H9 (cell line): ENCODE data around the gene WDR27. TPM values are rescaled to one million over a fixed set of nuclear protein-coding genes. Genes with fewer than 3 reads are reported as not detected.

Experiments used
- DNase-seq: peaks from one replicate; pipeline ENCODE4 v3.0.0-alpha.2; 2017
- H2AFZ ChIP-seq: one replicate; pipeline ENCODE4 v1.6.1; 2013; ENCODE audit warnings: mild to moderate bottlenecking, low read length, control low read depth, moderate library complexity
- H2AK5ac ChIP-seq: 2 replicates; pipeline ENCODE4 v1.6.1; 2013; ENCODE audit warnings: low read length, control low read depth, mixed read lengths; ENCODE audit not compliant: insufficient read length
- H2BK120ac ChIP-seq: one replicate; pipeline ENCODE4 v1.6.1; 2013; ENCODE audit warnings: low read depth, mild to moderate bottlenecking, low read length, control low read depth, inconsistent platforms; ENCODE audit not compliant: poor library complexity, severe bottlenecking
- H2BK12ac ChIP-seq: 2 replicates; pipeline ENCODE4 v1.6.1; 2013; ENCODE audit warnings: low read length, control low read depth, mixed read lengths, low read depth; ENCODE audit not compliant: insufficient read length
- H2BK15ac ChIP-seq: 2 replicates; pipeline ENCODE4 v1.6.1; 2013; ENCODE audit warnings: low read depth, low read length, control low read depth
- H2BK20ac ChIP-seq: one replicate; pipeline ENCODE4 v1.6.1; 2013; ENCODE audit warnings: low read depth, mild to moderate bottlenecking, low read length, control low read depth, inconsistent platforms; ENCODE audit not compliant: poor library complexity, severe bottlenecking
- H2BK5ac ChIP-seq: 2 replicates; pipeline ENCODE4 v1.6.1; 2013; ENCODE audit warnings: low read length, control low read depth, mixed read lengths; ENCODE audit not compliant: insufficient read length
- H3K14ac ChIP-seq: 2 replicates; pipeline ENCODE4 v1.6.1; 2013; ENCODE audit warnings: low read length, control low read depth; ENCODE audit not compliant: insufficient read depth
- H3K18ac ChIP-seq: 2 replicates; pipeline ENCODE4 v1.6.1; 2013; ENCODE audit warnings: low read depth, mild to moderate bottlenecking, mixed read lengths, low read length, control low read depth; ENCODE audit not compliant: insufficient read length
- H3K23ac ChIP-seq: 2 replicates; pipeline ENCODE4 v1.6.1; 2013; ENCODE audit warnings: low read length, control low read depth, mixed read lengths, low read depth; ENCODE audit not compliant: insufficient read length
- H3K23me2 ChIP-seq: 2 replicates; pipeline ENCODE4 v1.6.1; 2013; ENCODE audit warnings: low read depth, mild to moderate bottlenecking, mixed read lengths, low read length, control low read depth; ENCODE audit not compliant: insufficient read length, poor library complexity, severe bottlenecking
- H3K27ac ChIP-seq: 2 replicates; pipeline ENCODE4 v1.5.1; 2013; ENCODE audit warnings: low read length, control low read depth, mixed read lengths, low read depth; ENCODE audit not compliant: insufficient read length
- H3K27me3 ChIP-seq: 2 replicates; pipeline ENCODE4 v1.6.1; 2013; ENCODE audit warnings: low read length, control low read depth, inconsistent platforms; ENCODE audit not compliant: insufficient read depth
- H3K4ac ChIP-seq: 2 replicates; pipeline ENCODE4 v1.6.1; 2013; ENCODE audit warnings: low read depth, mild to moderate bottlenecking, control low read depth, inconsistent platforms, low read length, moderate library complexity
- H3K4me1 ChIP-seq: 2 replicates; pipeline ENCODE4 v1.6.1; 2013; ENCODE audit warnings: low read length, control low read depth, inconsistent platforms; ENCODE audit not compliant: insufficient read depth
- H3K4me2 ChIP-seq: 2 replicates; pipeline ENCODE4 v1.6.1; 2013; ENCODE audit warnings: low read length, control low read depth, mixed read lengths; ENCODE audit not compliant: insufficient read length, insufficient read depth
- H3K56ac ChIP-seq: 2 replicates; pipeline ENCODE4 v1.6.1; 2013; ENCODE audit warnings: low read depth, mild to moderate bottlenecking, mixed read lengths, low read length, control low read depth; ENCODE audit not compliant: insufficient read length
- H3K79me1 ChIP-seq: 2 replicates; pipeline ENCODE4 v1.6.1; 2013; ENCODE audit warnings: low read depth, mild to moderate bottlenecking, moderate library complexity, low read length, control low read depth, inconsistent platforms; ENCODE audit not compliant: insufficient read depth, poor library complexity, severe bottlenecking
- H3K79me2 ChIP-seq: 2 replicates; pipeline ENCODE4 v1.6.1; 2013; ENCODE audit warnings: low read length, control low read depth, inconsistent platforms; ENCODE audit not compliant: insufficient read depth
- H3K9ac ChIP-seq: 2 replicates; pipeline ENCODE4 v1.6.1; 2013; ENCODE audit warnings: low read length, control low read depth, mixed read lengths; ENCODE audit not compliant: insufficient read length; ENCODE audit errors: extremely low read depth
- H3K9me3 ChIP-seq: one replicate; pipeline ENCODE4 v1.6.1; 2013; ENCODE audit warnings: low read depth, low read length, inconsistent platforms; ENCODE audit not compliant: control insufficient read depth
- H3T11ph ChIP-seq: one replicate; pipeline ENCODE4 v1.6.1; 2013; ENCODE audit warnings: mild to moderate bottlenecking, low read length, control low read depth, inconsistent platforms
- H4K20me1 ChIP-seq: one replicate; pipeline ENCODE4 v1.6.1; 2013; ENCODE audit not compliant: control insufficient read depth, insufficient read length, insufficient read depth
- H4K5ac ChIP-seq: 2 replicates; pipeline ENCODE4 v1.6.1; 2013; ENCODE audit warnings: low read depth, mild to moderate bottlenecking, mixed read lengths, low read length, control low read depth; ENCODE audit not compliant: insufficient read length
- H4K8ac ChIP-seq: replicated peaks from 2 replicates; pipeline ENCODE4 v1.6.1; 2013; ENCODE audit warnings: low read length, control low read depth, mixed read lengths, low read depth; ENCODE audit not compliant: insufficient read length
- H4K91ac ChIP-seq: 2 replicates; pipeline ENCODE4 v1.6.1; 2013; ENCODE audit warnings: low read depth, mild to moderate bottlenecking, moderate library complexity, mixed read lengths, low read length, control low read depth; ENCODE audit not compliant: insufficient read length
- H3K27ac Mint-ChIP-seq, 3 experiments: 2 replicates in 2 of 3; 3 replicates in 1 of 3; pipeline ENCODE4 v1.8.0; 2020 to 2021; ENCODE audit warnings: mixed read lengths in 3 of 3, mild to moderate bottlenecking in 1 of 3, moderate library complexity in 1 of 3
- H3K27me3 Mint-ChIP-seq: 2 replicates; pipeline ENCODE4 v1.8.0; 2021; ENCODE audit warnings: low read depth, mild to moderate bottlenecking, moderate library complexity, mixed read lengths
- H3K36me3 Mint-ChIP-seq, 3 experiments: 2 replicates in 2 of 3; 3 replicates in 1 of 3; pipeline ENCODE4 v1.8.0; 2020 to 2021; ENCODE audit warnings: low read depth in 3 of 3, mixed read lengths in 3 of 3; ENCODE audit not compliant: insufficient read depth in 1 of 3
- H3K4me1 Mint-ChIP-seq, 2 experiments: 2 replicates each; pipeline ENCODE4 v1.8.0; 2020; ENCODE audit warnings: mixed read lengths in 2 of 2
- H3K4me3 Mint-ChIP-seq, 2 experiments: 2 replicates in 1 of 2; 3 replicates in 1 of 2; pipeline ENCODE4 v1.8.0; 2020 to 2021; ENCODE audit warnings: mild to moderate bottlenecking in 2 of 2, mixed read lengths in 2 of 2, moderate library complexity in 1 of 2
- H3K9me3 Mint-ChIP-seq, 2 experiments: 2 replicates in 1 of 2; 3 replicates in 1 of 2; pipeline ENCODE4 v1.8.0; 2020; ENCODE audit warnings: mild to moderate bottlenecking in 2 of 2, mixed read lengths in 2 of 2, moderate library complexity in 1 of 2
- WGBS: extraction: QIAGEN DNeasy Blood & Tissue Kit; methylation state at CpG from one replicate; pipeline ENCODE4 v1.1.7; 2013; ENCODE audit warnings: missing lambda C conversion rate, low lambda C conversion rate, mixed read lengths; ENCODE audit not compliant: insufficient read length; ENCODE audit errors: extremely low coverage; 5-methylcytosine and 5-hydroxymethylcytosine counted together
- total RNA-seq: library from RNA; stranded (reverse); gene quantifications from 2 replicates; pipeline ENCODE4 v1.2.1, GENCODE V29; 2021
- TF ChIP-seq, protein P1 (sequence below): fragments of 200-600 bp; sonication (generic); conservative IDR thresholded peaks from 3 replicates; pipeline ENCODE4 v1.8.0; 2021; ENCODE audit warnings: antibody characterized with exemption, mild to moderate bottlenecking

Gene WDR27
- total RNA-seq, 1 experiment from 2014 or later, result 48.7 TPM

DNA sequence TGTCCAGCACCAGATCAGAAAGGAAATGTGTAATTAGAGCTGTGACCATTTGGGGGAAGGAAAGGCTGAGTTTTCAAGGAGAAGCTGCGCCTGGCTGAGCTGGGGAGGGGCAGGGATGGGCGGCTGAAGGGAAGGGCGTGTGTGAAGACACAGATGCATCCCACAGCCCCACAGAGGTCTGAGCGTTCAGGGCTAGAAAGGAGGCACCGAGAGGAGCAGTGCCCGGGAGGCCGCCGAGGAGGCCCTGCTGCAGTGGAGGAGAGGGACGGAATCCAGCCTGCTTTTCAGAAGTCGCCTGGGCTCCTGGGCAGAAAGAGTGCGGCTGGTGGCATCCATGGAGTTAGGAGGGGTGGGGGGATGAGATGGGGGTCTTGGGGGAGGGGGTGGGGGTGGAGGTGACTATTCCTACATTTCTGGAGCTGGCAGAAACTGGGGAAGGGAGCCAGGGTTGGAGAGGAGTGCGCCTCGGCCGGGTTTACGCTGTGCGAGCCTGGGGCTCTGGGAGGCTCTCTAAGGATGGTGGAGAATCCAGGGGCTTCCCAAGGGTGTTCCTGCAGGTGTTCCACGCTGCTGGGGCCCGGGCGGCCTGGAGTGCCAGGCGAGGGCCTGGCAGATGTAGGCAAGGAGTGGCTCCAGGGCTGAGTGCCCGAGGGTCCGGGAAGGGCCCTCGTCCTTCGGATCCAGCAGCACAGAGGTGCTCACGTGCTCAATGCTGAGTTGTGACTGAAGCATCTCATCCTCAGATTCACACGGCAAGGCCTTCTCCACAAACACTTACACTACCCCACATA lies 41.8 kb downstream of the WDR27 start:
- H3K23ac ChIP-seq, result no peak overlapping the region
- Mint-ChIP-seq H3K36me3 (peaks cover 66 to 84% (median 78%) of the 10 kb centered on the region in 3 experiments), H3K27me3 (no peaks in the 10 kb centered on the region), H3K4me1 (peaks cover 5 to 6% of the 10 kb centered on the region in 2 experiments), H3K4me3 (no peak overlapping the region), H3K27ac (peak overlapping the region in 1 of 3 experiments; percentile 85; a peak in 3 of 7 replicates), H3K9me3 (peaks cover 0 to 3% of the 10 kb centered on the region in 2 experiments; a peak in 2 of 5 replicates)
- DNase-seq, result no peak
- no peak overlapping the region for H2AFZ ChIP-seq
- no peaks in the 10 kb centered on the region for H3K79me2 ChIP-seq
- no peak overlapping the region for H4K5ac ChIP-seq
- no CpG with 5 or more reads among the region's 26 CpGs for WGBS
- no peaks in the 10 kb centered on the region for H3K4me1 ChIP-seq
- no peak overlapping the region for H3K9ac ChIP-seq
- TF ChIP-seq, protein P1, sequence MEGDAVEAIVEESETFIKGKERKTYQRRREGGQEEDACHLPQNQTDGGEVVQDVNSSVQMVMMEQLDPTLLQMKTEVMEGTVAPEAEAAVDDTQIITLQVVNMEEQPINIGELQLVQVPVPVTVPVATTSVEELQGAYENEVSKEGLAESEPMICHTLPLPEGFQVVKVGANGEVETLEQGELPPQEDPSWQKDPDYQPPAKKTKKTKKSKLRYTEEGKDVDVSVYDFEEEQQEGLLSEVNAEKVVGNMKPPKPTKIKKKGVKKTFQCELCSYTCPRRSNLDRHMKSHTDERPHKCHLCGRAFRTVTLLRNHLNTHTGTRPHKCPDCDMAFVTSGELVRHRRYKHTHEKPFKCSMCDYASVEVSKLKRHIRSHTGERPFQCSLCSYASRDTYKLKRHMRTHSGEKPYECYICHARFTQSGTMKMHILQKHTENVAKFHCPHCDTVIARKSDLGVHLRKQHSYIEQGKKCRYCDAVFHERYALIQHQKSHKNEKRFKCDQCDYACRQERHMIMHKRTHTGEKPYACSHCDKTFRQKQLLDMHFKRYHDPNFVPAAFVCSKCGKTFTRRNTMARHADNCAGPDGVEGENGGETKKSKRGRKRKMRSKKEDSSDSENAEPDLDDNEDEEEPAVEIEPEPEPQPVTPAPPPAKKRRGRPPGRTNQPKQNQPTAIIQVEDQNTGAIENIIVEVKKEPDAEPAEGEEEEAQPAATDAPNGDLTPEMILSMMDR, result no peak
- no peak overlapping the region for H3T11ph ChIP-seq
- no peak overlapping the region for H3K27ac ChIP-seq
- peaks cover 1% of the 10 kb centered on the region for H3K9me3 ChIP-seq
- no peak overlapping the region for H2BK12ac ChIP-seq
- H4K91ac ChIP-seq, result no peak overlapping the region
- no peaks in the 10 kb centered on the region for H3K23me2 ChIP-seq
- no peaks in the 10 kb centered on the region for H4K20me1 ChIP-seq
- H3K14ac ChIP-seq, result no peak overlapping the region
- no peak overlapping the region for H3K4ac ChIP-seq
- no peaks in the 10 kb centered on the region for H3K27me3 ChIP-seq
- H3K56ac ChIP-seq, result no peak overlapping the region
- no peak overlapping the region for H2BK15ac ChIP-seq
- no peak overlapping the region for H3K18ac ChIP-seq
- no peak overlapping the region for H4K8ac ChIP-seq
- no peaks in the 10 kb centered on the region for H3K79me1 ChIP-seq
- H3K4me2 ChIP-seq, result no peak overlapping the region
- no peak overlapping the region for H2BK120ac ChIP-seq
- no peak overlapping the region for H2BK5ac ChIP-seq
- no peak overlapping the region for H2AK5ac ChIP-seq
- no peak overlapping the region for H2BK20ac ChIP-seq
